Measurements from ENCODE around the gene ZNF566.
"Not testable (repeated sequence)": the region's sequence is repeated elsewhere in the genome, so short reads cannot be mapped to it uniquely, and the experiment has no call there.

ZNF566 gene

GRCh38 chr19:36489118-36489919, at the start of gene ZNF566:
ZNF566 (minus strand) TSS chr19:36489561; CDS start chr19:36476557, 13,004 bp downstream.
- DNase-seq (ENCODE audit: low read depth in 2 of 3, low spot score in 2 of 3), result peak; percentile 72 to 81 (median 79)

DNA sequence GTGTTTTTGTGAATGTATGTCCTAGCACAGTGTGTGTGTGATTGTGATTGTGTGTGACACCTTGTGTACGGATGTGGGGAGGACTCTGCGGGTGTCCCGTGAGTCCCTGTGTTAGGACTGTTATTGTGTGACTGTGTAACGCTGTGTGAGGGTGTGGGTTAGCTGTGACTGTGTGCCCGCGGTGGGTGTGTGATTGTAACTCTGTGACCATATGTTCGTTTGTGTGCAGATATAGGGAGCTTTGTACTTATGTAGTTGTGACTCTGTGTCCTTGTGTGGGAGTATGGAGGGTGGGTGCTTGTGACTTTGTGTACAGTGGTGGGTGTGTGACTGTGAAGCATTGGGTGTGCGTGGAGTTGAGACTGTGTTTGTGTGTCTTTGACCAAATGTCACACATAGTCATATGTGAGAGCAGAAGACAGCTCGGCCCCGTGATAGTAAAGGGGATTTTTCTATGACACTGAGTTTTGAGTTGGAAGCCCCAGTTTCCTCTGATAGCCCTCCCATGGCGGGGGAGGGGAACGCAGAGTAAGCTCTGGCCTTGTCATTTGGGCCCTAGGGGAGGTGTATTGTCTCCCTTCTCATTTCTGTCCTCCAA, 39.7 kb upstream of the ZNF566 start:
- DNase-seq (ENCODE audit: low read depth in 2 of 3, low spot score in 2 of 3), result peak in 1 of 3 experiments; percentile 5

GRCh38 chr19:36528194-36528920, 39.0 kb upstream of the ZNF566 start, which contains the start of gene ZNF260:
ZNF260 (minus strand) TSS chr19:36528271; CDS start chr19:36515238, 13,033 bp downstream.
- DNase-seq (ENCODE audit: low read depth in 2 of 3, low spot score in 2 of 3), result peak; percentile 79 to 94 (median 80)

DNA sequence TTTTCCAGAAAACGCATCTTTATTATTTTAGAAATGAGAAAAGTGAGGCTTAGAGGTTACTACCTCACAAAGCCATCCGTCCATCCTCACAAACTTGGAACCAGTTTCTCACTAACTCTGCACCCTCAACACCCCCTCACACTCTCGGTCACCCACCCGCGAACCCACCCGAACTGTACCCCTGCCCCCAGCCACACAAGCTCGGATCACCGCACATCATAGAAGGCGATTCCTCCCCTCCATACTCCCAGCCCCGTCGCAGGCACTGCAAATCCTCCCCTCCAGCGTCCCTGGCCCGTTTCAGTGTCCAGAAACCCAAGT, 38.5 kb upstream of the ZNF566 start:
- DNase-seq (ENCODE audit: low read depth in 2 of 3, low spot score in 2 of 3), result no peak

DNA sequence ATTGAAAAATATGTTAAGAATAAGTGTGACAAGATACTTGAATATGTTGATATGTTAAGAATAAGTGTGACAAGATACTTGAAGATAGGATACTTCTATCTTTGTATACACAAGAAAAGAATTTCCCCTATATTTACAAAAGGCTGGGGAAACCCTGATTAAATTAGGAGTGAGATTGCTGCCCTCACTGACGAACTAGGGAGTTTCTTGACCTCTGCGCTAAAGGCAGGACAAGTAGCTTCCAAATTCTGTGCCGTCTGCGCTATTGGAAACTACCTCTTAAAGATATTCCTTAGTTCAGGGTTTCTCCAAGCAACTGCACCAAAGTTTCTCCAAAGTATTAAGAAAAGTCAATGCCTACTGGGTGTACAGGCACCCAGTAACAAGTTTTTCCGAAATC, 38.0 kb upstream of the ZNF566 start:
- no peak for DNase-seq (ENCODE audit: low read depth in 2 of 3, low spot score in 2 of 3)

DNA sequence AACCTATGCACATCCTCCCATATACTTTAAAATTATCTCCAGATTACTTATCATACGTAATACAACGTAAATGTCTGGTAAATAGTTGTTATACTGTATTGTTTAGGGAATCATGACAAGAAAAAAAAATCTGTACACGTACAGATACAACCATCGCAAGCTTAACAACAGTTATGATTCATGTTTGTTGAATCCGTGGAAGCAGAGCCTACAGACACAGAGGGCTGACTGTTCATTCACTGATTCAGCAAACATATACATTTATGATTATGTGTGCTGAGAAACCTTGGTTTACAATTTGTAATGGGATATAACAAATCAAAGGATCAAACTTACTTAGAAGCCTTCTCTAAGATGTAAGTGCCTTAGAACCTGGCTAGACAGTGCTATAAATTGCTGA, 37.2 kb upstream of the ZNF566 start:
- no peak for DNase-seq (ENCODE audit: low read depth in 2 of 3, low spot score in 2 of 3)

- DNase-seq (ENCODE audit: low read depth in 2 of 3, low spot score in 2 of 3), result no peak
These were observed 35.3 kb upstream of the ZNF566 start for GRCh38 chr19:36524617-36525016.

- no peak for DNase-seq (ENCODE audit: low read depth in 2 of 3, low spot score in 2 of 3)
These were observed 24.8 kb upstream of the ZNF566 start for GRCh38 chr19:36514012-36514612.

- DNase-seq (ENCODE audit: low read depth in 2 of 3, low spot score in 2 of 3), result no peak
These were observed 19.0 kb upstream of the ZNF566 start for GRCh38 chr19:36508325-36508724.

DNA sequence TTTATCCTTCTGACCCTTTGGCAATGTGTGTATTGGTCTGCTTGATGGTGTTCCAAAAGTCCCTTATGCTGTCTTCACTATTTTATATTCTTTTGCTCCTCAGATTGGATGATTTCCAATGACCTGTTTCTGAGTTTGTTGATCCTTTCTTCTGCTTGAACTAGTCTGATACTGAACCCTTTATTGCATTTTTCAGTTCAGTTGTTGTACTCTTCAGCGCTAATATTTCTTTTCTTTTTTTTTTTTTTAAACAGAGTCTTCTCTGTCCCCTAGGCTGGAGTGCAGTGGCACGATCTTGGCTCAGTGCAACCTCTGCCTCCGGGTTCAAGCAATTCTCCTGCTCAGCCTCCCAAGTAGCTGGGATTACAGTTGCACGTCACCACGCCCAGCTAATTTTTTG, 12.6 kb upstream of the ZNF566 start:
- no peak for DNase-seq (ENCODE audit: low read depth in 2 of 3, low spot score in 2 of 3)

- DNase-seq (ENCODE audit: low read depth in 2 of 3, low spot score in 2 of 3), result no peak
These were observed 7.6 kb upstream of the ZNF566 start for GRCh38 chr19:36497001-36497400.

DNA sequence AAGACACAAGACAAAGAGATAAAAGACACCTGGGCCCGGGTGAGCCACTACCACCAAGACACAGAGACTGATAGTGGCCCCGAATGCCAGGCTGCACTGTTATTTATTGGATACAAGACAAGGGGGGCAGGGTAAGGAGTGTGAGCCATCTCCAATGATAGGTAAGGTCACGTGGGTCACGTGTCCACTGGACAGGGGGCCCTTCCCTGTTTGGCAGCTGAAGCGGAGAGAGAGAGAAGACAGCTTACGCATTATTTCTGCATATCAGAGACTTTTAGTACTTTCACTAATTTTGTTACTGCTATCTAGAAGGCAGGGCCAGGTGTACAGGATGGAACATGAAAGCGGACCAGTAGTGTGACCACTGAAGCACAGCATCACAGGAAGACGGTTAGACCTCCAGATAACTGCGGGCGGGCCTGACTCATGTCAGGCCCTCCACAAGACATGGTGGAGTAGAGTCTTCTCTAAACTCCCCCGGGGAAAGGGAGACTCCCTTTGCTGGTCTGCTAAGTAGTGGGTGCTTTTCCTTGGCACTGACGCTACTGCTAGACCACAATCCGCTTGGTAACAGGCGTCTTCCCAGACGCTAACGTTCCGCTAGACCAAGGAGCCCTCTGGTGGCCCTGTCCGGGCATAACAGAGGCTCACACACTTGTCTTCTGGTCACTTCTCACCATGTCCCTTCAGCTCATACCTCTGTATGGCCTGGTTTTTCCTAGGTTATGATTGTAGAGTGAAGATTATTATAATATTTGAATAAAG, 3.5 kb upstream of the ZNF566 start:
- not testable (repeated sequence) for DNase-seq (ENCODE audit: low read depth in 2 of 3, low spot score in 2 of 3)

DNA sequence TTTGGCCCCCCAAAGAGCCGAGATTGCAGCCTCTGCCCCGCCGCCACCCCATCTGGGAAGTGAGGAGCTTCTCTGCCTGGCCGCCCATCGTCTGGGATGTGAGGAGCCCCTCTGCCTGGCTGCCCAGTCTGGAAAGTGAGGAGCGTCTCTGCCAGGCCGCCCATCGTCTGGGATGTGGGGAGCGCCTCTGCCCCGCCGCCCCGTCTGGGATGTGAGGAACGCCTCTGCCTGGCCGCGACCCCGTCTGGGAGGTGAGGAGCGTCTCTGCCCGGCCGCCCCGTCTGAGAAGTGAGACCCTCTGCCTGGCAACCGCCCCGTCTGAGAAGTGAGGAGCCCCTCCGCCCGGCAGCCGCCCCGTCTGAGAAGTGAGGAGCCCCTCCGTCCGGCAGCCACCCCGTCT, 1.5 kb upstream of the ZNF566 start:
- not testable (repeated sequence) for DNase-seq (ENCODE audit: low read depth in 2 of 3, low spot score in 2 of 3)

DNA sequence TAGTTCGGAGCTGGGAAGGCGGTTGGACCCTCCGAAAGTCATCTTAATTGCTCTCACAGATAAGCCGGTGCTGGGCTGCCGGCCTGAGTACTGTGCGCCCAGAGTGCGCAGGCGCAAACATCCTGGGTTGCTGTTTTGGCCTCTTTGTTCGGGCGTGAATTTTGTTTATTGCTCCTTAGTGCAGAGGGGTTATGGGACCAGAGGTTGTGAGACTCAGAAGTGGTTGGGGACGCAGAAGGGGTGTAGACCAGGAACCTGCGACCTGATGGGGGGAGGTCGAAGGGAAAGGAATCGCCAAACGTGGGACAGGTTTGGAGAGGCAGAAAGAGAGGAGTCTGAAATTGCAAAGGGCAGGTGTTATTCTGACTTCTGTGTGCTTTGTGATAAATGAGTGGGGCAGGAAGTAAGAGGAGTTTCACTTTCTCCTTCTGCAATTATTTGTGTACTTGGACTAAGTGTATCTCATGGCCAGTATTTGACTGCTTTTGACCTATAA, 607 bp upstream of the ZNF566 start:
- DNase-seq (ENCODE audit: low read depth in 2 of 3, low spot score in 2 of 3), result peak in 2 of 3 experiments; percentile 33 to 37

DNA sequence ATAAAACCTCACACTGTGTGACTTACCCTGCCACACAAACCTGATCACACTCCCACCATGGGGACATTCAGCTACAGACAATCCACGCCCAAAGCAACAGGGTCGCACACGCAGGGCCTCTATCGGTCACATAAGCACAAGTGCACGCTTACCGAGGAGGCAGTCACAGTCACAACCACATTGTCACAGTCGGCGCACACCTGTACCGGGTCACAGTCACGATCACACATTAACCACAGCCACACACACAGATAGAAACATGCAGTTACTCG, 579 bp downstream of the ZNF566 start:
- no peak for DNase-seq (ENCODE audit: low read depth in 2 of 3, low spot score in 2 of 3)

DNA sequence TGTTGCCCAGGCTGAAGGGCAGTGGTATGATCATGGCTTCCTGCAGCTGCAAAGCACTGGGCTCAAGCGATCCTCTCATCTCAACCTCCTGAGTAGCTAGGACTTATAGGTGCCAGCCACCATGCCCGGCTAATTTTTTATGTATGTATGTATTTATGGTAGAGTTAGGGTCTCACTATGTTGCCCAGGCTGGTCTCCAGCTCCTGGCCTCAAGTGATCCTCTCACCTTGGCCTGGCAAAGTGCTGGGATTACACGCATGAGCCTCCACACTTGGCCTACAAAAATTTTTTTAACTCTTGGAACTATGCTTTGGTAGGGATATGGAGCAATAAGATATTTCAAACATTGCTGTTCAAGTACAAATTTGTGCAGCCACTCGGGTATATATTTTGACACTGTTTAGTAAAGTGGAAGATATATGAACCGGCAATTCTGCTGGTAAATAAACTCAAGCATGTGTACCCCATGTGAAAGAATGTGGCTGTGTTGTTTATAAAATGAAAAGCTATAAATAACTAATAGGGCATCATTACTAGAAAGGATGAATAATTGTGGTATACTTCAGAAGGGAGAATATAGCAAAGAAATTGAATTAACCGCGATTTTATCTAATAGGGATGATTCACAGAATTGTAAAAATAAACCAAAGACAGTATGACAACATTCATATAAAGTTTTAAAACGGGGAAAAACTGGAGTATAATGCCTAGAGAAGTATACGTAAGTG, 1.1 kb downstream of the ZNF566 start:
- DNase-seq (ENCODE audit: low read depth in 2 of 3, low spot score in 2 of 3), result no peak

DNA sequence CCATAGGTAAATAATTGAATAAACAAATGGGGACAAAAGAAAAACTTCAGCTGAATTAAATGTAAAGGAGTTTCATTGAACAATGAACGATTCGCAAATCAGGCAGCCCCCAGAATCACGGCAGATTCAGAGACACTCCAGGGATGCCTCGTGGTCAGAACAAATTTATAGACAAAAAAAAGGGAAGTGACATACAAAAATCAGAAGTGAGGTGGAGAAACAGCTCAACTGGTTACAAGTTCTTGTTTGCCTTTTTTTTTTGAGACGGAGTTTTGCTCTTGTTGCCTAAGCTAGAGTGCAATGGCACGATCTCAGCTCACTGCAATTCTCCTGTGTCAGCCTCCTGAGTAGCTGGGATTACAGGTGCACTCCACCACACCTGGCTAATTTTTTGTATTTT, 5.7 kb downstream of the ZNF566 start:
- no peak for DNase-seq (ENCODE audit: low read depth in 2 of 3, low spot score in 2 of 3)

DNA sequence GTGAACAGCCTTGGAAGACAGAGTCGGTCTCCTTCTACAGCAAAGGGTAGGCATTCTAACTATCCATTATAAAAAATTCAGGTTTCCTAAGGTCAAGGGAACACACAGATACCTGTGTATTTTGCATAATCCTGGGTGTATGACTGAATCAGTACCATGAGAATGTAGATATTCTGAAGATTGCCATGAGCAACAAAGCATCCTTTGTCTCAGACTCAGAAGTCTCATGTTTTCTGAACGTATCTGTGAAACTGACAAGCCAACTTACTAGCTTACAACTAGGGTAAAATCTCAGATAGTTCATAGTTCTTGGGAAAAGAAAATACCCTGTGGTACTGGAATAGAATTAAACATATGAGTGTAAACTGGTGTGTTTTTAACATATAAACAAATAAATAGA, 6.5 kb downstream of the ZNF566 start:
- no peak for DNase-seq (ENCODE audit: low read depth in 2 of 3, low spot score in 2 of 3)

DNA sequence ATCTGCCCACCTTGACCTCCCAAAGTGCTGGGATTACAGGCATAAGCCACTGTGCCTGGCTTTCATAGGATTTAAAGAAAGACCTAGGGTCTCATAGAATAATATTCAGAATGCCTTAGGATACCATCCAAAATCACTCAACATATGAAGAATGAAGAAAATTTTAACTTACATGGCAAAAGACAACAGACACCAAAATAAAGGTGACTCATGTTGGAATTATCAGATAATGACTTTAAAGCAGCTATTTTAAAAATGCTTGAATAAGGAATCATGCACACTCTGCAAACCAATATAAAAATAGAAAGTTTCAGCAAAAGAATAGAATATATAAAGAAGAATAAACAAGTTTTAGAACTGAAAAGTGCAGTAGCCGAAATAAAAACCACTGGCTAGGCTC, 29.3 kb downstream of the ZNF566 start:
- no peak for DNase-seq (ENCODE audit: low read depth in 2 of 3, low spot score in 2 of 3)

DNA sequence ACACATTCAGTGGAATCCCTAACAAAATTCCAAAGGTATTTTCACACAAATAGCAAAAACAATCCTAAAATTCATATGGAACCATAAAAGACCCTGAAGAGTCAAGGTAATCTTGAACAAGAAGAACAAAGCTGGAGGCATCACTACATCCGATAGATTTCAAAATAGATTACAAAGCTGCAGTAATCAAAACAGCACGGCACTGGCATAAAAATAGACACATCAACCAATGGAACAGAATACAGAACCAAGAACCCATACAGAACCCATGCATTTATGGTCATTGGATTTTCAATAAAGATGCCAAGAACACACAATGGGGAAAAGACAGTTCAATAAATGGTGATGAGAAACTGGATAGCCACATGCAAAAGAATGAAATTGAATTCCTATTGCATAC, 32.5 kb downstream of the ZNF566 start:
- DNase-seq (ENCODE audit: low read depth in 2 of 3, low spot score in 2 of 3), result no peak

Measured in activated CD8-positive, alpha-beta memory T cell treated with anti-CD3 and anti-CD28 coated beads for 48 hours (primary cell).